Forelimb muscle (tissue), 1 donor: ENCODE data around the gene DCAF8. TPM values are rescaled to one million over a fixed set of nuclear protein-coding genes. Genes with fewer than 3 reads are reported as not detected.

ENCODE experiments used
- DNase-seq: peaks from one replicate; pipeline ENCODE4 v3.0.0-alpha.2; 2013; ENCODE audit warnings: low read depth
- polyA plus RNA-seq: library from polyadenylated mRNA; unstranded; fragments of 120-200 nt; gene quantifications from one replicate; pipeline ENCODE4 v1.2.1, GENCODE V29; 2013; ENCODE audit not compliant: insufficient read length

DCAF8 gene
- polyA plus RNA-seq, 1 donor: 110 TPM

GRCh38 chr1:160227034-160227433, 35.3 kb downstream of the DCAF8 start:
- DNase-seq: no peak

DNA sequence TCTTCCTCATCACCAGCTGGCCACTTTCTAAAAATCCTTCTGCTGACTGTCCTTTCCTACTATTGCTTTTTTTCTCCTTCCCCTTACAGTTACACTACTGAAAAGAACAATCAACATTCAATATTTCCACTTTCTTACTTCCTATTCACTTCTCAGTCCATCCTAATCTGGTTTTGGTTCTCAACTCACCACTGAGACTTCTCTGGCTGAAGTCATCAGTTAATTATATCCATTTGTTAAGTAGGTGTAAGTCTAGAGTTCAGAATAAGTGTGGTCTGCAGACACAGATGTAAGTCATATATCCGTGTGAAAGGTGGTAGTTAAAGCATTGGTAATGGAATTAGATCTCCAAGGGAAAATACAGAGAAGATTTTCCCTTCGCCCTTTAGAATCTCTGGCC, 35.7 kb downstream of the DCAF8 start:
- no peak for DNase-seq

- DNase-seq: no peak
These were observed 37.0 kb downstream of the DCAF8 start for GRCh38 chr1:160225345-160225744.

- DNase-seq: no peak
These were observed 37.7 kb downstream of the DCAF8 start for GRCh38 chr1:160224606-160225005.

GRCh38 chr1:160222546-160222945, 39.8 kb downstream of the DCAF8 start:
- no peak for DNase-seq

DNA sequence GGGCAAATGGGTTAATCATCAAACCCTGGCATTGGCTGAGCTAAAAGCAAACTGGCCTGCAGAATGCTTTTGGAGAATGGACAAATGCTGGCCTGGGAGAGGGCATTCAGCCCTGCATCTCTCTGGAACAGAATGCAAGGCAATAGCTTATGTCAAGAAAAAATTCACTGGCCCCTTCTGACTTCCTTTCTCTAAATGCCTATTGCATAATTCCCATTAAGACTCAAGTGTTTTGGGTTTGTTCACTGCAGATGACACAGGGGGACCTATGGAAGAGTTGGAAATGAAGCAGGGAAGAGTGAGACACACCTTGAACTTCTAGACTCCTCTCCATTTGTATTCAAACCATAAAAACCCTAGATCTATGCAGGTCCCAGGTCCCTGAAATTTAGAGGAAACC, 41.3 kb downstream of the DCAF8 start:
- DNase-seq: no peak

DNA sequence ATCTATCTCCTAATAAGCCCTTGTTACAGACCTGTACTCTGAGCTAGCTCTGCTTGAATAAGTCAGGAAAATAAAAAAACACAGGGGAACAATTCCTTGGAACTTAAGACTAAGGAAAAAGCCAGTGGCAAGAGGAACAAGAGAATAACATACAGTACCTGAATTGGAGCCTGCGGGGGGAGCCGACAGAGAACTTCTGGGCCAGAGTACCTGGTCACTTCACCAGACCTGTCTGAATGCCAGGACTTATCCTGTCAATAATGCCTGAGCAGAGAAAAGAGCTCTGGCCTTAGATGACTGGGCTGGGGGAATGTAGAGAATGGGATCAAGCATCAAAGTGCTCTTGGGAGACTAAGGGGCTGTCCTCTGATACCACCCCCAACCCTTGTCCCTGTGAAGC, 42.0 kb downstream of the DCAF8 start:
- no peak for DNase-seq

DNA sequence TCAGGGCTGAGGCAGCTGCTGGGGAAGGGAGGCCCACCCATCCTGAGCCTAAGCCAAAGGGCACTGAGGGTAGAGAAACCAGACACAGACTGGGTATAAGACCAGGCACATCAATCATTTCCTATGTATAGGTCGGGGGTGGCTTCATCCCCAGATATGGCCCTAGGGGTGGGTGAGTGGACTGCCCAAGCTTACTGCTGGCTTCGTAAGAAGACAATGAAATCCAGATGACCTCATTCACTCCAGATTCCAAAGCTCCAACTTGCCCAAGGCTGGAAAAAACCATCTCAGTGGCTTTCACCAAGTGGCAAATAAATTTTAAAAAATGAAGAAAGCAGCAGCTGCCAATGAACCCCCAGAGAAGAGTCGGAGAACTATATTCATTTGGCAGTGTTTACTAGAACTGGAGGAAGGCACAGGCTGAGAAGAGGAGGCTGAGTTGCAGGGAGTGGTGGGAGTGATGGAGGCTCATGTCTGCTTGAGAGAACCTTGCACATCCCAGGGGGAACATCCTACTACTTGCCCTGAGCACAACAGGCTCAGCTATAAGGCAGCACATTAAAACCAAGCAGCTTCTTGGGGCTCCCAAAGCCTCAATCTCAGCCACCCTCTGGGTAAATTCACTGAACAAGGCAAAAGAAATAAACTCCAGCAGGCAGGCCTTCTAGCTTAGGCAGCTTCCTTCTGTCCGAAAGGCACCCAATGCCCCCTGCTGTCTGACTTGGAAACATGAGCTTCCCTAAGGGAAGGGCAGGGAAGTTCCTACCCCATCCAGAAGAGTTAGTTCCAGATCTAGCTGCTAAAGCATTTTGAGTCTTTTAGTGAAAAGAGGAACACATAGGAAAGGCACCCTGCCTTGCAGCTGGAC, 43.1 kb downstream of the DCAF8 start:
- no peak for DNase-seq

DNA sequence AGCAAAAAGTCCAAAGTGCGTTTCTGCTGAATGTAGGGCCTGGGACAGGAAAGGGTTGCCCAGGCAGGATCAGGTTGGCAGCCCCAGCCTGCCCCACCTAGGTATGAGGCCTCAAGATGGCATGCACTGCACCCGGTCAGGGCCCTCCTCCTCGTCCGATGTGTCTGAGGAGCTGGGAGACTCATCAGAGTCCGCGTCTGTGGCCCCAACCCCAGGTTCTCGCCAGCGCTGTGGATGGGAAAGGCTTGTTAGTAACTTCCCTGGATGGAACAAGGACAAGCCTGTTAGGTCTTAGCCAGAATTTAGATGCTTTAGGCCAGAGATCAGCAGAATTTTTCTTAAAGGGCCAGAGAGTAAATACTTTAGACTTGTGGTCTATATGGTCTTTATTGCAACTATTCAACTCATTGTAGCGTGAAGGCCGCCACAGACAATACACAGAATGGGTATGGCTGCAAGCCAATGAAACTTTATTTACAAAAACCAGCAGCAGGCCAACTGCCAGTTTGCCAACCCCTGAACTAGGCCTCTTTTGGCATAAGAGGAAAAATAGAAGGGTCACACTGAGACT, 44.8 kb downstream of the DCAF8 start:
- DNase-seq: no peak

DNA sequence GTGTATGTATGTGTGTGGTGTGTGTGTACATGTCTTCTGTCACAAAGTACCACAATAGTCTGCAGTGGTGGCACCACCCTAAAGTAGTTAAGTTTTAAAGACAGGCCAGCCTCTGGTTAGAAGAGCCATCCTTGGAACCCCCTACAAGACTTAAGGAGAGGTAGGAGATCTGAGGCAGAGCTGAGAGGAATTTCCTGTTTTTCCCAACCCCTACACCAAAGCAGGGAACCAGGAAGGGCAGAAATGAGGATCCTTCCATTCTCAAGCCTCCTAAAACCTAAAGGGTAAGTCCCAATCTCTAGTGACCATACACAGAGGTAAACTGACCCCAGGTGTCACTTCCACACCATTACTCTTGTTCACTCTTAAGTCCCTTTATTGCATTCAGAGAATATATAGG, 46.0 kb downstream of the DCAF8 start:
- no peak for DNase-seq

DNA sequence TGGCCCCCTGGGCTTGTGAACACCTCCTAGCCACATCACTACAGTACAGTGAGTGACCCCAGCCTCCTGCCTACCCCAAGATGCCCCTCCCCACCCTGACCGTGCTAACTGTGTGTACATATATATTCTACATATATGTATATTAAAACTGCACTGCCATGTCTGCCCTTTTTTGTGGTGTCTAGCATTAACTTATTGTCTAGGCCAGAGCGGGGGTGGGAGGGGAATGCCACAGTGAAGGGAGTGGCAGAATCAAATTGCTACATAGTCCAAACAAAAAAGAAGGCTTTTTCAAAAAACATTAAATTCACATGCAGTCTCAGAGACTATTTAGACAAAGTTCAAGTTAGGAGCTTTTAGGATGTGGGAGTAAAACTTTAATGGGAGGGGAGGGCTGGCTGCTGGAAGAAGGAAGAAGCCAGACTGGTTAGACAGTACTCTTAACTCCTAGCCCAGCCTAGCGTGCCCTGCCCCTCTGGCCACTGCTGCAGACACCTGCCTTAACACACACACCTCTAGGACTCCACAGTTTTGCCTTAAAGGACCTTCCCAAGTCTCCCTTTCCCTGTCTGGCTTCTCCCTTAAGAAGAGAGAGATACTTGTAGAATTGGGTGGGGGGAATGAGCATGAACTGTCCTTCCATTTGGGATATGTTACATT, 47.7 kb downstream of the DCAF8 start:
- no peak for DNase-seq

DNA sequence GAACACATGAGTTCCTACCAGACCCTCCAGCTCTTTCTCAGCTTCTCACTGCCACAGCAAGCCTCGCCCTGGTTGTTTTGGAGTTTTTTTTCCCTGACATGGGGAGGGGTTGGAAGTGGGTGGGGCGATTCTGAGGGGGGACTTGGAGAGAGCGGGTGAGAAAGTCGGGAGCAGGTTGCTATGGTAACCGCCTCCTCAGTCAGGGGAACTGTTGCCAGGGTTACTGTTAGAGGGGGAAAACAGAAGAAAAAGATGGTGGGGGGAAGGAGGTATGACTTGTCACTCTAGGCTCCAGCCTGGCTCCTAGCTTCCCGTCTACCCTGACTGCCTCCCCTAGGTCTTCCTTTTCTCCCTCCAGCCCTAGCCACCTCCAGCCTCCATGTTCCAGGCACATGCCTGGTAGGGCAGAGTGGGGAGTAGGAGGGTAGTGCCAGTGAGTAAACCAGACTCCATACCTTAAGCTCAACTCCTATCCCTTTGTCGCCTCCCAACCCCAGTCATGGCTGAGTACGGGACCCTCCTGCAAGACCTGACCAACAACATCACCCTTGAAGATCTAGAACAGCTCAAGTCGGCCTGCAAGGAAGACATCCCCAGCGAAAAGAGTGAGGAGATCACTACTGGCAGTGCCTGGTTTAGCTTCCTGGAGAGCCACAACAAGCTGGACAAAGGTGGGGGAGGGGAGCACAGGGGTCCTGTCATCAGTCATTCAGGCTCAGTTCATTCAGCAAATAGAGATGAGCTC, 51.1 kb downstream of the DCAF8 start:
- DNase-seq: no peak

GRCh38 chr1:160210561-160210960, 51.8 kb downstream of the DCAF8 start:
- DNase-seq: no peak

DNA sequence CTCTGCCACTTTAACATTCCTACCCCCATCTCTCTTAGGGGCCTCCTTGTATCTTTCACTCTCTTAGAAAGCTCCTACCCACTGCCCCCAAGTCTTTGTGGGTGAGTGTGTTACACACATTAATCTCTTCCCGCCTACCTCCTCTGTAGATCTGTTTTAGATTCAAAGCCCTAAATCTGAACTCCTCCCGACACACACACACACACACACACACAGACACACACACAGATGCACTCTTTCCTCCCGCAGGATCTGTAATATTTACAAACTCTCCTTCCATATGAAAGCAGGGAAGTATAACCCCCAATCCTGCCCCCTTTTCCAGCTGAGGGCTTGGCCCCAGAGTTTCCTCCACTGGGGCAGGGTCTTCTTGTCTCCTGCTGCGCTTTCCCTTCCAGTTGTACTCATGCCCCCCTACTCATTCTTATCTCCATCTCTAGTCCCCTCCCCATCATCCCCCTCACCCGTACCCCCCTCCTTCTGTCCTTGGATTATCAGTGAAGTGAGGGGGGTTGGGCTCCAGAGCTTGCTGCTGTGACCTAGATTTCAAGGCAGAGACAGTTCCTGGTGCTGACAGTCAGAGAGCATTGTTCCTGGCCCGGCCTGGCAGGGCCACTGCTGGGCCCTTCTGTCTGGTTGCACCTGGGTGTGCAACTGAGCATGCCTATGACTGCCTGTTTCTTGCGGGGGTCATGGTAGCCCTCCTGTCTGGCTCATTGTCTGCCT, 52.9 kb downstream of the DCAF8 start:
- DNase-seq: no peak

- DNase-seq: no peak
These were observed 53.6 kb downstream of the DCAF8 start for GRCh38 chr1:160208557-160209320.

GRCh38 chr1:160207771-160208556, 54.4 kb downstream of the DCAF8 start:
- DNase-seq: no peak

DNA sequence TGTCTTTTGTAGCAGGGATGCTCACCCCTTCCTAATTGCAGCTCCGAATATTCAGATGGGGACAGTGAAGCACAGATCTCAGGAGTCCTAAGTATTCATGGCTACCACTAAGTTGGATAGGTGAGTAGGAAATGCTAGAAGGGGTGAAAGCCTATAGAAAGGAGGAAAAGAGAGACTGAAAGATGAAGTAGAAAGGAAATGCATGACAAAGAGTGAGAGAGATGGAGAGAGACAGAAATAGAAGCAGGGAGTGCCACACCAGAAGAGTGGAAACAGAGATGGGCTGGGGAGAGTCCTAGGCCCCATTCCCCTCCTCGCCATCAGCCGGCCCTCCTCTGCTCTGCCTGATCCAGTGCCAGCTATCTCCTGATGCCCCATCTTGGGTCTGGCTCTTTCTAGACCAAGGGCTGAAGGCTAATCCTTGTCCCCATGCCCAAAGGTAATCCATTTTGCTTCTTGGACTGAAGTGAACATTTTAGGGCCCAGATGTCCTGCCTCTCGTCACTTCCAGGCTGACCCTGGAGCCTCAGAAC, 55.2 kb downstream of the DCAF8 start:
- no peak for DNase-seq

- DNase-seq: no peak
These were observed 55.8 kb downstream of the DCAF8 start for GRCh38 chr1:160206421-160207117.

- DNase-seq: no peak
These were observed 56.3 kb downstream of the DCAF8 start for GRCh38 chr1:160206036-160206389.
